SK-N-MC (cell line): ENCODE measurements around the gene FOXC2.

Experiments used
- EZH2 ChIP-seq: fragments of 200-600 bp; sonication (generic); IDR thresholded peaks from one replicate; pipeline ENCODE4 v1.6.1; 2017; ENCODE audit warnings: antibody characterized with exemption
- FOXP2 ChIP-seq: optimal IDR thresholded peaks from 2 replicates; pipeline ENCODE3; 2011; ENCODE audit warnings: mild to moderate bottlenecking, moderate library complexity; ENCODE audit not compliant: insufficient read depth; ENCODE audit errors: extremely low read length, control extremely low read depth
- POLR2AphosphoS5 ChIP-seq: IDR thresholded peaks from 2 replicates; pipeline ENCODE4 v1.6.1; 2012; ENCODE audit warnings: mild to moderate bottlenecking, low read depth, low read length, borderline replicate concordance

DNA sequence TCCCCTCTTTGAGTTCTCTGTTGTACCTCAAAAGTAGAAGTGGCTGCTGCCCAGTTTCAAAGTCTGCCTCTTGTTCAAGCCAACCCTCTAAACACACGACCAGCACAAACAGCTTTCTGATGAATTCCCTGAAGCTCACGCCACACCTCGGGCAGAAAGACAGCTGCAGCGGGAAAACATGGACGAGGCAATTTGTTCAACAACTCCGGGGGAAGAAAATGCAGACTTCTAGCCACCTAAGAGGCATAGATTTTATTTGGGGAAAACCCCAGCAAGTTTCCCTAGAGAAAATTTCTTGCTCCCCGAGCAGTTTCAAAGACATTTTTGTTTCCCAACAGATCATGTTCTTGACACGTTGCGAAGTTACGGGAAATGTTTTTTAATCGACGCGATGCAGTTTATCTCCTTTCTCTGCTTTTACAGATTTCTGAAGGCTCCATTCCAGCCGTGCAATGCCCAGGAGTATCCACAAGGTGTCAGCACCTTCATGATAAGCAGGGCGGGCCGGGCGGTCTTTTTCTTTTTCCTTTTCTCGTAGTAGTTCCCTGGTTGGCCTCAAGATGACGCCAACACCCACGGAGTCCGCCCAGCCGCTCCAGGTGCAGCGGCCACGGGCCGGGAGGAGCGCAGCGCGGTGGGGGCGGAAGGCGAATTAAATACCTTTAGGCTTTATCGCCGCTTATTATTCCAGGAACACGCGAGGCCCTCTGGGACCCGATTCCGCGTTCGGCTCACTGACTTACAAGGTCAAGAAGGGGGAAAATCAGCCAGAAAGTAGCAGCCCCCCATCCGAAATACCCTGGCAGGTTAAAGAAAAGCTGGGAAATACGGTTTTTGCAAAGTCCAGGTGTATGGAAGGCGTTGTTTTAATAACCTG, 2.9 kb upstream of the FOXC2 start:
- no peak for TF ChIP-seq POLR2AphosphoS5
- no peak for TF ChIP-seq EZH2
- TF ChIP-seq FOXP2: no peak
